Stimulated activated CD4-positive, alpha-beta T cell treated with anti-CD3 and anti-CD28 coated beads, Interleukin-4, amount 100 ng/mL, for 4 hours (primary cell): ENCODE measurements around the gene DNAJB8.

Experiments used
- DNase-seq, 2 experiments: peaks; one replicate each; pipeline ENCODE4 v3.0.0-alpha.2; 2020

Gene DNAJB8

GRCh38 chr3:128463771-128464170, 2.9 kb downstream of the DNAJB8 start:
- DNase-seq = no peak

GRCh38 chr3:128463354-128463753, 3.3 kb downstream of the DNAJB8 start:
- no peak for DNase-seq

GRCh38 chr3:128462931-128463330, 3.8 kb downstream of the DNAJB8 start:
- no peak for DNase-seq

GRCh38 chr3:128462341-128462910, 4.3 kb downstream of the DNAJB8 start:
- no peak for DNase-seq

GRCh38 chr3:128461731-128462130, 5.0 kb downstream of the DNAJB8 start:
- no peak for DNase-seq

- DNase-seq = no peak
Observed at GRCh38 chr3:128459461-128459820, 7.2 kb downstream of the DNAJB8 start.

GRCh38 chr3:128458746-128459460, 7.8 kb downstream of the DNAJB8 start:
- DNase-seq = no peak

GRCh38 chr3:128457937-128458336, 8.8 kb downstream of the DNAJB8 start:
- DNase-seq = no peak

- DNase-seq = no peak
Observed at GRCh38 chr3:128456776-128457715, 9.6 kb downstream of the DNAJB8 start.

- DNase-seq = no peak
Observed at GRCh38 chr3:128455786-128456748, 10.6 kb downstream of the DNAJB8 start.

- no peak for DNase-seq
Observed at GRCh38 chr3:128455116-128455515, 11.6 kb downstream of the DNAJB8 start.

GRCh38 chr3:128454310-128454618, 12.4 kb downstream of the DNAJB8 start:
- no peak for DNase-seq

GRCh38 chr3:128453501-128454309, 13.0 kb downstream of the DNAJB8 start:
- DNase-seq = no peak

- no peak for DNase-seq
Observed at GRCh38 chr3:128452678-128453275, 13.9 kb downstream of the DNAJB8 start.

- DNase-seq = no peak
Observed at GRCh38 chr3:128452120-128452519, 14.6 kb downstream of the DNAJB8 start.

GRCh38 chr3:128449111-128449638, 17.5 kb downstream of the DNAJB8 start:
- no peak for DNase-seq

GRCh38 chr3:128448491-128448890, 18.2 kb downstream of the DNAJB8 start:
- no peak for DNase-seq

- DNase-seq = peak; percentile 10 to 37
Observed at GRCh38 chr3:128447561-128448013, 19.1 kb downstream of the DNAJB8 start.

GRCh38 chr3:128446821-128447220, 19.9 kb downstream of the DNAJB8 start:
- no peak for DNase-seq

- no peak for DNase-seq
Observed at GRCh38 chr3:128445357-128445756, 21.3 kb downstream of the DNAJB8 start.

GRCh38 chr3:128443771-128444170, 22.9 kb downstream of the DNAJB8 start:
- DNase-seq = no peak
